EL (cell line): Measurements from ENCODE around the gene VEGFA.
A peak's percentile ranks its signal among the peaks of the same experiment; 100 is the strongest.

Experiments used
- DNase-seq: peaks from one replicate; pipeline ENCODE4 v3.0.0-alpha.2; 2016

VEGFA gene

DNA sequence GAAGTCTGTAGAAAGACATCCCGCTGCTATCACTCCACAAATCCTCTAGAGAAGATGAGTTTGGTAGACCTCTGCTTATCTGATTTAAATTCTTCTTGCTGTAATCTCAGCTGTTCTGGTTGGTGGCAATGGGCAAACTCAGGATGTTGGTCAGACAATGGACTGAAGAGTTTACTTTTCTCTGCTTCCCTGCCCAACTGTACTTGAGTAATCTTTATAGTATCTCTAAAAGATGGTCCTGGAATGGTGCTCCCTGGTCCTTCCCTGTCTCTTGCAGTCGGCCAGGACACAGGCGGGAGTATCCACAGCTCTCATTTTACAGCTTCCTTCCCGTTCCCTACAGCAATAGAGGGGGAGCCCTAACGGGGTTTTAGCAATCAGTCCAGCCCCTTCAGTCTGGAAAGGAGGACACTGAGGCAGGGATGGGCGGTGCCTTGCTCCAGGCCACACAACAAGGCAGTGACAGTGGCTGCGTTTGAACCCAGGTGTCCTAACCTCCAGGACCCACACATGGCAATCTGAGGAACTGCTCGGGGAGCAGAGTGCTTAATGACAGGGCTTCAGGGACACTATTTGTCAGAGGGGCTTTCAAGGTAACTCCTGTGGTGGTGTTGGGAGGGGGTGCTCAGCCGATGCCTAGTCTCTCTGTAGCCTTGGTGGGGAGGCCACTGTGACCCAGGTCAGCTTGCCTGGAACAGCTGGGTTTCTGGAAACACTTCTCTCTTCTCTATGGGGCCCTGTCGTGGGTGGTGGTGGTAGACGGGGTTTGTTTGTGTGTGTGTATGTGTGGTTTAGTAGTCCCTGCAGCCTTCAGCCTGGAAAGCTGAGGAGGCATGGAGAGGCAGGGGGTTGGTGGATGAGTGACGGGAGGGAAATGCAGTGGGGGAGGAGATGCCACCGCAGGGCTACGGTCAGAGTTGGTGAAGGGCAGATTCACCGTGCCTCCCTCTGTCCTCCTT, 9.5 kb upstream of the VEGFA start:
- no peak for DNase-seq

GRCh38 chr6:43761666-43762409, 8.2 kb upstream of the VEGFA start:
- no peak for DNase-seq

DNA sequence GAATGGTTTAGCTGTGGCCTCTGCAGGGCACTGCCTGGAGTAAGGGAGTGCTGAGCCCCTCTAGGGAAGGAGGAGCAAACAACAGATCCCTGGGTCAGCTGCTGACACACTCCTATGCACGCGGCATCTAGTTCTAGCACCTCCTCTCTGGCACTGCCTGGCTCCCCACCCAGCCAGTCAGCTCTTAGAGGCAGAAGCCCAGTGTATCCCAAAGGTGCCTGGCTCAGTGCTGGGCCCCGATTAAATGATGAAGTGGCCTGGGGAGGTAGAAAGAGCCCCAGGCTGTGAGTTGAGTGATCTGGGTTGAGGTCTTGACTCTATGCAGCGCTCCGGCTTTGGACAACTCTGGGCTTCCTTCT, 7.6 kb upstream of the VEGFA start:
- no peak for DNase-seq

GRCh38 chr6:43762966-43763695, 6.9 kb upstream of the VEGFA start:
- DNase-seq, result no peak

DNA sequence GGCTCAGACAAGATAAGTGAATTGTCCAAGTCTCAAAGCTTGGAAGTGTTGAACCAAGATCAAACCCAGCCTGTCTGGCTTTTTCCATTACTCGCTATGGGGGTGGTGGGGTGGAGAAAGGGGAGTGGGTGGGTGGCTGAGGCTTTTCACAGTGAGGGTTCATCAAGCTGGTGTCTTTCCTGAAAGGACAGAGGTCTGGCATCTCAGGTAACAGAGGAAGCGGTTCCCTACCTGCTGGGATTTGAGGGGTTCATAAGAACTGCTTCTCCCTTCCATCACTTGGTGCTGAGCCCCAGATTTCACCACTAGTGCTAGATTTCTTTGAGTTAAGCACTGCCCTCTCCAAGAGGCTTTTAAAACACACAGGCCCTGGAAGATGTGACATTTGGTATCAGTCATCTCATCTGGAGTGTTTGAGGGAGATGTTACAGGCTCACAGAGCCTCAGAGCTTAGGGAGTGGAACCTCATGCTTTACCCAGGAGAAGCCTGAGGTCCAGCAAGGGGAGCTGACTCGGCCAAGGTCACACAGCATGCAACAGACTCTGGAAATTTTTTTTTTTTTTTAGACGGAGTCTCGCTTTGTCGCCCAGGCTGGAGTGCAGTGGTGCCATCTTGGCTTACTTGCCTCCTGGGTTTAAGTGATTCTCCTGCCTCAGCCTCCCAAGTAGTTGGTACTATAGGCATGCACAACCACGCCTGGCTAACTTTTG, 6.0 kb upstream of the VEGFA start:
- no peak for DNase-seq

GRCh38 chr6:43764772-43765171, 5.2 kb upstream of the VEGFA start:
- no peak for DNase-seq

GRCh38 chr6:43765776-43766499, 4.1 kb upstream of the VEGFA start:
- no peak for DNase-seq

GRCh38 chr6:43766500-43766853, 3.5 kb upstream of the VEGFA start:
- DNase-seq, result no peak

- DNase-seq, result no peak
These were observed 3.0 kb upstream of the VEGFA start for GRCh38 chr6:43766964-43767461.

- DNase-seq, result no peak
These were observed 2.2 kb upstream of the VEGFA start for GRCh38 chr6:43767553-43768505.

DNA sequence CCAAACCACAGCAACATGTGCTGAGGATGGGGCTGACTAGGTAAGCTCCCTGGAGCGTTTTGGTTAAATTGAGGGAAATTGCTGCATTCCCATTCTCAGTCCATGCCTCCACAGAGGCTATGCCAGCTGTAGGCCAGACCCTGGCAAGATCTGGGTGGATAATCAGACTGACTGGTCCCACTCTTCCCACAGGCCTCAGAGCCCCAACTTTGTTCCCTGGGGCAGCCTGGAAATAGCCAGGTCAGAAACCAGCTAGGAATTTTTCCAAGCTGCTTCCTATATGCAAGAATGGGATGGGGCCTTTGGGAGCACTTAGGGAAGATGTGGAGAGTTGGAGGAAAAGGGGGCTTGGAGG, 1.5 kb upstream of the VEGFA start:
- DNase-seq, result no peak

GRCh38 chr6:43768983-43769525, 957 bp upstream of the VEGFA start:
- peak; percentile 95 for DNase-seq

DNA sequence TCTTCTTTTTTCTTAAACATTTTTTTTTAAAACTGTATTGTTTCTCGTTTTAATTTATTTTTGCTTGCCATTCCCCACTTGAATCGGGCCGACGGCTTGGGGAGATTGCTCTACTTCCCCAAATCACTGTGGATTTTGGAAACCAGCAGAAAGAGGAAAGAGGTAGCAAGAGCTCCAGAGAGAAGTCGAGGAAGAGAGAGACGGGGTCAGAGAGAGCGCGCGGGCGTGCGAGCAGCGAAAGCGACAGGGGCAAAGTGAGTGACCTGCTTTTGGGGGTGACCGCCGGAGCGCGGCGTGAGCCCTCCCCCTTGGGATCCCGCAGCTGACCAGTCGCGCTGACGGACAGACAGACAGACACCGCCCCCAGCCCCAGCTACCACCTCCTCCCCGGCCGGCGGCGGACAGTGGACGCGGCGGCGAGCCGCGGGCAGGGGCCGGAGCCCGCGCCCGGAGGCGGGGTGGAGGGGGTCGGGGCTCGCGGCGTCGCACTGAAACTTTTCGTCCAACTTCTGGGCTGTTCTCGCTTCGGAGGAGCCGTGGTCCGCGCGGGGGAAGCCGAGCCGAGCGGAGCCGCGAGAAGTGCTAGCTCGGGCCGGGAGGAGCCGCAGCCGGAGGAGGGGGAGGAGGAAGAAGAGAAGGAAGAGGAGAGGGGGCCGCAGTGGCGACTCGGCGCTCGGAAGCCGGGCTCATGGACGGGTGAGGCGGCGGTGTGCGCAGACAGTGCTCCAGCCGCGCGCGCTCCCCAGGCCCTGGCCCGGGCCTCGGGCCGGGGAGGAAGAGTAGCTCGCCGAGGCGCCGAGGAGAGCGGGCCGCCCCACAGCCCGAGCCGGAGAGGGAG, 580 bp downstream of the VEGFA start:
- peak; percentile 73 for DNase-seq

DNA sequence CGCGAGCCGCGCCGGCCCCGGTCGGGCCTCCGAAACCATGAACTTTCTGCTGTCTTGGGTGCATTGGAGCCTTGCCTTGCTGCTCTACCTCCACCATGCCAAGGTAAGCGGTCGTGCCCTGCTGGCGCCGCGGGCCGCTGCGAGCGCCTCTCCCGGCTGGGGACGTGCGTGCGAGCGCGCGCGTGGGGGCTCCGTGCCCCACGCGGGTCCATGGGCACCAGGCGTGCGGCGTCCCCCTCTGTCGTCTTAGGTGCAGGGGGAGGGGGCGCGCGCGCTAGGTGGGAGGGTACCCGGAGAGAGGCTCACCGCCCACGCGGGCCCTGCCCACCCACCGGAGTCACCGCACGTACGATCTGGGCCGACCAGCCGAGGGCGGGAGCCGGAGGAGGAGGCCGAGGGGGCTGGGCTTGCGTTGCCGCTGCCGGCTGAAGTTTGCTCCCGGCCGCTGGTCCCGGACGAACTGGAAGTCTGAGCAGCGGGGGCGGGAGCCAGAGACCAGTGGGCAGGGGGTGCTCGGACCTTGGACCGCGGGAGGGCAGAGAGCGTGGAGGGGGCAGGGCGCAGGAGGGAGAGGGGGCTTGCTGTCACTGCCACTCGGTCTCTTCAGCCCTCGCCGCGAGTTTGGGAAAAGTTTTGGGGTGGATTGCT, 1.3 kb downstream of the VEGFA start:
- peak; percentile 69 for DNase-seq

GRCh38 chr6:43771858-43772680, 2.1 kb downstream of the VEGFA start:
- DNase-seq, result peak; percentile 61

DNA sequence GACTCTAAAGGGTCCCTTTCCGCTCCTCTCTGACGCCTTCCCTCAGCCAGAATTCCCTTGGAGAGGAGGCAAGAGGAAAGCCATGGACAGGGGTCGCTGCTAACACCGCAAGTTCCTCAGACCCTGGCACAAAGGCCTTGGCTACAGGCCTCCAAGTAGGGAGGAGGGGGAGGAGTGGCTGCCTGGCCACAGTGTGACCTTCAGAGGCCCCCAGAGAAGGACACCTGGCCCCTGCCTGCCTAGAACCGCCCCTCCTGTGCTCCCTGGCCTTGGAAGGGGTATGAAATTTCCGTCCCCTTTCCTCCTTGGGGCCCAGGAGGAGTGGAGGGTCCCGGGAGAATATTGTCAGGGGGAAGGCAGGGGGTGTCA, 2.7 kb downstream of the VEGFA start:
- DNase-seq, result no peak

- peak; percentile 74 for DNase-seq
These were observed 3.3 kb downstream of the VEGFA start for GRCh38 chr6:43773050-43773979.
